GM23338 (cell line): ENCODE measurements around the gene RERGL. TPM values are rescaled to one million over a fixed set of nuclear protein-coding genes. Genes with fewer than 3 reads are reported as not detected.

Source experiments
- ATAC-seq: fragments of 200-7000 bp; cut with Tn5 transposase; 3 replicates; pipeline ENCODE4 v1.9.1; 2020
- DNase-seq: peaks from one replicate; pipeline ENCODE4 v3.0.0-alpha.2; 2015; ENCODE audit warnings: low spot score
- H2AFZ ChIP-seq: fragments of 200-600 bp; sonication (generic); 2 replicates; pipeline ENCODE4 v1.8.0; 2016; ENCODE audit warnings: antibody characterized with exemption, mild to moderate bottlenecking, moderate library complexity
- H3F3A ChIP-seq: fragments of 200-600 bp; sonication (generic); replicated peaks from 2 replicates; pipeline ENCODE4 v1.8.0; 2017; ENCODE audit warnings: antibody characterized with exemption, mixed run types, low read depth
- H3K27ac ChIP-seq: fragments of 200-600 bp; sonication (generic); 2 replicates; pipeline ENCODE4 v1.6.1; 2016; ENCODE audit warnings: low read depth
- H3K27me3 ChIP-seq: fragments of 200-600 bp; sonication (generic); 2 replicates; pipeline ENCODE4 v1.8.0; 2016; ENCODE audit warnings: mild to moderate bottlenecking, mixed run types, moderate library complexity; ENCODE audit not compliant: insufficient read depth
- H3K36me3 ChIP-seq: fragments of 200-600 bp; sonication (generic); 2 replicates; pipeline ENCODE4 v1.8.0; 2016; ENCODE audit warnings: mild to moderate bottlenecking; ENCODE audit not compliant: insufficient read depth
- H3K4me1 ChIP-seq: fragments of 200-600 bp; sonication (generic); 2 replicates; pipeline ENCODE4 v1.8.0; 2016; ENCODE audit warnings: mild to moderate bottlenecking, moderate library complexity; ENCODE audit not compliant: insufficient read depth
- H3K4me2 ChIP-seq: fragments of 200-600 bp; sonication (generic); 2 replicates; pipeline ENCODE4 v1.7.1; 2017; ENCODE audit warnings: mixed run types
- H3K4me3 ChIP-seq: fragments of 200-600 bp; sonication (generic); 2 replicates; pipeline ENCODE4 v1.6.1; 2016; ENCODE audit warnings: mixed run types
- H3K79me2 ChIP-seq: fragments of 200-600 bp; sonication (generic); replicated peaks from 2 replicates; pipeline ENCODE4 v1.8.0; 2017; ENCODE audit warnings: mild to moderate bottlenecking; ENCODE audit not compliant: insufficient read depth
- H3K9me2 ChIP-seq: fragments of 200-600 bp; sonication (generic); 2 replicates; pipeline ENCODE4 v1.8.0; 2017; ENCODE audit not compliant: insufficient read depth
- H4K20me1 ChIP-seq: fragments of 200-600 bp; sonication (generic); replicated peaks from 2 replicates; pipeline ENCODE4 v1.8.0; 2017; ENCODE audit warnings: mild to moderate bottlenecking; ENCODE audit not compliant: insufficient read depth
- H3K27ac Mint-ChIP-seq: 2 replicates; pipeline ENCODE4 v1.8.0; 2020; ENCODE audit warnings: inconsistent platforms, mild to moderate bottlenecking, moderate library complexity, mixed read lengths
- H3K27me3 Mint-ChIP-seq: 3 replicates; pipeline ENCODE4 v1.8.0; 2022; ENCODE audit warnings: low read depth, mild to moderate bottlenecking, moderate library complexity, mixed read lengths, inconsistent platforms; ENCODE audit not compliant: insufficient read depth, poor library complexity
- H3K36me3 Mint-ChIP-seq: 3 replicates; pipeline ENCODE4 v1.8.0; 2021; ENCODE audit warnings: low read depth, mild to moderate bottlenecking, inconsistent platforms, moderate library complexity, mixed read lengths
- H3K4me1 Mint-ChIP-seq: 3 replicates; pipeline ENCODE4 v1.8.0; 2020; ENCODE audit warnings: mild to moderate bottlenecking, inconsistent platforms, mixed read lengths
- H3K4me3 Mint-ChIP-seq: 3 replicates; pipeline ENCODE4 v1.8.0; 2021; ENCODE audit warnings: moderate library complexity, mild to moderate bottlenecking, inconsistent platforms, mixed read lengths
- H3K9me3 Mint-ChIP-seq: 3 replicates; pipeline ENCODE4 v1.8.0; 2020; ENCODE audit warnings: moderate library complexity, mild to moderate bottlenecking, inconsistent platforms, mixed read lengths
- EZH2 ChIP-seq: fragments of 200-600 bp; sonication (generic); IDR thresholded peaks from one replicate; pipeline ENCODE4 v1.8.0; 2017; ENCODE audit warnings: antibody characterized with exemption, mild to moderate bottlenecking, low read depth; ENCODE audit not compliant: unreplicated experiment
- EZH2phosphoT487 ChIP-seq: fragments of 200-600 bp; sonication (generic); IDR thresholded peaks from one replicate; pipeline ENCODE4 v1.8.1; 2018; ENCODE audit warnings: antibody characterized with exemption; ENCODE audit not compliant: unreplicated experiment
- REST ChIP-seq: IDR thresholded peaks from one replicate; pipeline ENCODE4 v1.6.1; 2018; ENCODE audit warnings: antibody characterized with exemption; ENCODE audit not compliant: unreplicated experiment
- STAT1 ChIP-seq: IDR thresholded peaks from one replicate; pipeline ENCODE4 v1.6.1; 2016; ENCODE audit warnings: antibody characterized with exemption; ENCODE audit not compliant: unreplicated experiment
- polyA plus RNA-seq: library from polyadenylated mRNA; unstranded; fragments of >200 nt; fragmentation: Nextera tagmentation; extraction: Ambion mirVana; gene quantifications from 2 replicates; pipeline ENCODE4 v1.2.1, GENCODE V29; 2016
- total RNA-seq: library from RNA; depleted of rRNA; stranded (reverse); fragments of >200 nt; shearing (Covaris generic); gene quantifications from 2 replicates; pipeline ENCODE4 v1.2.3, GENCODE V29; 2014
- TF ChIP-seq, protein P1 (sequence below): fragments of 250-450 bp; sonication (Bioruptor Pico); IDR thresholded peaks from 2 replicates; pipeline ENCODE4 v1.5.0; 2020; ENCODE audit warnings: mild to moderate bottlenecking, moderate library complexity

The RERGL gene
- total and polyA plus RNA-seq, 2 experiments from 2014 or later: not detected

DNA sequence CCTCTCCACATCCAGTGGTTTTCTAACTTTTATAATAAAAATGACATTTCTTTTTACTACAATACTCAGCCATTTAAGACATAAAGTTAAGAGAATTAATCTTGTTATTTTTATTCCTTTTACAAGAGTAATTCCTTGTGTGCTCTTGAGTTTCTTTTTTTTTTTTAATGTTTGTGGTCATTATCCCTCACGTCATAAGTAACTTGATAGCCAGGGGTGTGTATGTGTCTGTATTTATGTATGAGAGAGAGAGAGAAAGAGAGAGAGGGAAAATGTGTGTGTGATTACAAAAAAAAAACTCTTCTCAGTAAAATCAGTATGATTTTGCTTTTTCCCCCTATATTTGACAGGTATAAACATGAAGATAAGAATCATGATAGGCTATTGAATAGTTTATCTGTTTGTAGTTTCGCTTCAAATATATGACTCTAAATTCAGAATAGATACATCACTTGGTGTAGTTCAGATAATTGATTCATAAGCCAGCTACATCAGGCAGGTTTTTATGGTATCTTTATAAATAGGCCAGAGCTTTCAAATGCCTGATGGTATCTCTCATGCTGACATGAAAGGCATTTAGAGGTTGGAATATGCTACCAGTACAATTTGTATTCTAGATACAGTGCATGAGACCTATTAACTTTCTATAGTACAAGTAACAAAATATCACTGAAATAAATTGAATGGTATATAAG, 34.9 kb downstream of the RERGL start (continued):
- TF ChIP-seq, protein P1, sequence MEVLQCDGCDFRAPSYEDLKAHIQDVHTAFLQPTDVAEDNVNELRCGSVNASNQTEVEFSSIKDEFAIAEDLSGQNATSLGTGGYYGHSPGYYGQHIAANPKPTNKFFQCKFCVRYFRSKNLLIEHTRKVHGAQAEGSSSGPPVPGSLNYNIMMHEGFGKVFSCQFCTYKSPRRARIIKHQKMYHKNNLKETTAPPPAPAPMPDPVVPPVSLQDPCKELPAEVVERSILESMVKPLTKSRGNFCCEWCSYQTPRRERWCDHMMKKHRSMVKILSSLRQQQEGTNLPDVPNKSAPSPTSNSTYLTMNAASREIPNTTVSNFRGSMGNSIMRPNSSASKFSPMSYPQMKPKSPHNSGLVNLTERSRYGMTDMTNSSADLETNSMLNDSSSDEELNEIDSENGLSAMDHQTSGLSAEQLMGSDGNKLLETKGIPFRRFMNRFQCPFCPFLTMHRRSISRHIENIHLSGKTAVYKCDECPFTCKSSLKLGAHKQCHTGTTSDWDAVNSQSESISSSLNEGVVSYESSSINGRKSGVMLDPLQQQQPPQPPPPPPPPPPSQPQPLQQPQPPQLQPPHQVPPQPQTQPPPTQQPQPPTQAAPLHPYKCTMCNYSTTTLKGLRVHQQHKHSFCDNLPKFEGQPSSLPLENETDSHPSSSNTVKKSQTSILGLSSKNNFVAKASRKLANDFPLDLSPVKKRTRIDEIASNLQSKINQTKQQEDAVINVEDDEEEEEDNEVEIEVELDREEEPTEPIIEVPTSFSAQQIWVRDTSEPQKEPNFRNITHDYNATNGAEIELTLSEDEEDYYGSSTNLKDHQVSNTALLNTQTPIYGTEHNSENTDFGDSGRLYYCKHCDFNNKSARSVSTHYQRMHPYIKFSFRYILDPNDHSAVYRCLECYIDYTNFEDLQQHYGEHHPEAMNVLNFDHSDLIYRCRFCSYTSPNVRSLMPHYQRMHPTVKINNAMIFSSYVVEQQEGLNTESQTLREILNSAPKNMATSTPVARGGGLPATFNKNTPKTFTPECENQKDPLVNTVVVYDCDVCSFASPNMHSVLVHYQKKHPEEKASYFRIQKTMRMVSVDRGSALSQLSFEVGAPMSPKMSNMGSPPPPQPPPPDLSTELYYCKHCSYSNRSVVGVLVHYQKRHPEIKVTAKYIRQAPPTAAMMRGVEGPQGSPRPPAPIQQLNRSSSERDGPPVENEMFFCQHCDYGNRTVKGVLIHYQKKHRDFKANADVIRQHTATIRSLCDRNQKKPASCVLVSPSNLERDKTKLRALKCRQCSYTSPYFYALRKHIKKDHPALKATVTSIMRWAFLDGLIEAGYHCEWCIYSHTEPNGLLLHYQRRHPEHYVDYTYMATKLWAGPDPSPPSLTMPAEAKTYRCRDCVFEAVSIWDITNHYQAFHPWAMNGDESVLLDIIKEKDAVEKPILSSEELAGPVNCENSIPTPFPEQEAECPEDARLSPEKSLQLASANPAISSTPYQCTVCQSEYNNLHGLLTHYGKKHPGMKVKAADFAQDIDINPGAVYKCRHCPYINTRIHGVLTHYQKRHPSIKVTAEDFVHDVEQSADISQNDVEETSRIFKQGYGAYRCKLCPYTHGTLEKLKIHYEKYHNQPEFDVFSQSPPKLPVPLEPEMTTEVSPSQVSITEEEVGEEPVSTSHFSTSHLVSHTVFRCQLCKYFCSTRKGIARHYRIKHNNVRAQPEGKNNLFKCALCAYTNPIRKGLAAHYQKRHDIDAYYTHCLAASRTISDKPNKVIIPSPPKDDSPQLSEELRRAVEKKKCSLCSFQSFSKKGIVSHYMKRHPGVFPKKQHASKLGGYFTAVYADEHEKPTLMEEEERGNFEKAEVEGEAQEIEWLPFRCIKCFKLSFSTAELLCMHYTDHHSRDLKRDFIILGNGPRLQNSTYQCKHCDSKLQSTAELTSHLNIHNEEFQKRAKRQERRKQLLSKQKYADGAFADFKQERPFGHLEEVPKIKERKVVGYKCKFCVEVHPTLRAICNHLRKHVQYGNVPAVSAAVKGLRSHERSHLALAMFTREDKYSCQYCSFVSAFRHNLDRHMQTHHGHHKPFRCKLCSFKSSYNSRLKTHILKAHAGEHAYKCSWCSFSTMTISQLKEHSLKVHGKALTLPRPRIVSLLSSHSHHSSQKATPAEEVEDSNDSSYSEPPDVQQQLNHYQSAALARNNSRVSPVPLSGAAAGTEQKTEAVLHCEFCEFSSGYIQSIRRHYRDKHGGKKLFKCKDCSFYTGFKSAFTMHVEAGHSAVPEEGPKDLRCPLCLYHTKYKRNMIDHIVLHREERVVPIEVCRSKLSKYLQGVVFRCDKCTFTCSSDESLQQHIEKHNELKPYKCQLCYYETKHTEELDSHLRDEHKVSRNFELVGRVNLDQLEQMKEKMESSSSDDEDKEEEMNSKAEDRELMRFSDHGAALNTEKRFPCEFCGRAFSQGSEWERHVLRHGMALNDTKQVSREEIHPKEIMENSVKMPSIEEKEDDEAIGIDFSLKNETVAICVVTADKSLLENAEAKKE (CRISPR knock-in tag): no peak
- no peak for TF ChIP-seq STAT1
- TF ChIP-seq EZH2phosphoT487: no peak

DNA sequence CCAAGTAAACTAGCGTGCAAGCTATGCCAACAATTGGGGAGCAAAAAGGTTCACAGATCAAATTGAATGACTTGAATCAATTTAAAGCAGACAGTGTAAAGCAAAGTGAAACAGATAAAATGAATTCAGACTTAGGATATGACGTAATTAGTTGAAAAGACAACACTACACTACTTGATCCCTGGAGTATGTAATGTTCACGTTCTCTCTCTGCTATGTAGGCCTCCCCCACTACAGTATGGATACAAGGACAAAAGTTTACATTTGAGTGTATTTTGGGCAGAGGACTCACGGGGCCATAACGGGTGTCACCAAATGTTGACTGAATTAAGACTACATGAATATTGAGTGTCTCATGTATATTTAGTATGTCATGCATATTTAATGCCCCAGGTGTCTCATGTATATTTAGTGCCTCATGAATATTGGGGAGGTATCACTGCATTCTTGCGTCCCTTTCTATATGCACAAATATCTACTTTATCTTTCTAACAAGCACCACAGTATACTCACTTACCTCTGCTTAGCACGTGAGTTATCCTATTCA, 44.5 kb downstream of the RERGL start:
- peaks cover 6% of the 10 kb centered on the region for H3K9me3 Mint-ChIP-seq
- Histone ChIP-seq H3K4me3 (no peak overlapping the region), H3K36me3 (no peaks in the 10 kb centered on the region), H3K4me2 (no peak overlapping the region), H2AFZ (no peak overlapping the region), H3K27ac (no peak overlapping the region), H3K79me2 (no peaks in the 10 kb centered on the region), H3K9me2 (no peaks in the 10 kb centered on the region), H3K4me1 (no peaks in the 10 kb centered on the region), H3F3A (no peaks in the 10 kb centered on the region), H3K27me3 (no peaks in the 10 kb centered on the region), H4K20me1 (no peaks in the 10 kb centered on the region)
- ATAC-seq (no peak), DNase-seq (no peak)
- no peaks in the 10 kb centered on the region for H3K4me1 Mint-ChIP-seq
- no peak overlapping the region for H3K4me3 Mint-ChIP-seq
- no peak overlapping the region for H3K27ac Mint-ChIP-seq
- H3K36me3 Mint-ChIP-seq: peaks cover 6% of the 10 kb centered on the region; the same call in 2 of the 3 replicates
- H3K27me3 Mint-ChIP-seq: peaks cover 5% of the 10 kb centered on the region
- TF ChIP-seq REST (no peak), EZH2 (no peak)
